Panc1 (cell line): ENCODE measurements around the gene MVP. TPM values are rescaled to one million over a fixed set of nuclear protein-coding genes. Genes with fewer than 3 reads are reported as not detected.
A peak's percentile ranks its signal among the peaks of the same experiment; 100 is the strongest.
"Not testable (repeated sequence)": the region's sequence is repeated elsewhere in the genome, so short reads cannot be mapped to it uniquely, and the experiment has no call there.

Experiments used
- ATAC-seq: fragments of 200-7000 bp; cut with Tn5 transposase; 2 replicates; pipeline ENCODE4 v1.9.1; 2020; ENCODE audit warnings: mild to moderate bottlenecking, moderate library complexity
- Bru-seq: library from RNA; stranded (reverse); fragments of 400-500 nt; gene quantifications from one replicate; lab custom pipeline; 2021; lab: Mats Ljungman, UMichigan
- BruChase-seq, 2 experiments: library from RNA; stranded (reverse); fragments of 400-500 nt; gene quantifications; one replicate each; lab custom pipeline; 2021; lab: Mats Ljungman, UMichigan
- BruUV-seq: library from RNA; stranded (reverse); fragments of 400-500 nt; replicated peaks from 2 replicates; lab custom pipeline; 2021; lab: Mats Ljungman, UMichigan
- CTCF ChIA-PET: fragments of 300-600 bp; sonication (Branson Sonifier 250); formaldehyde crosslinking; loops from one replicate; lab custom pipeline; 2022; ENCODE audit warnings: antibody characterized with exemption; lab: Charles Lee
- POLR2A ChIA-PET: fragments of 300-600 bp; sonication (Branson Sonifier 250); formaldehyde crosslinking; loops from one replicate; lab custom pipeline; 2022; ENCODE audit warnings: antibody characterized with exemption; lab: Charles Lee
- DNase-seq: peaks from one replicate; pipeline ENCODE4 v3.0.0-alpha.2; 2010; ENCODE audit warnings: low read depth, low spot score
- H3K27ac ChIP-seq: 2 replicates; pipeline ENCODE4 v1.5.1; 2011; ENCODE audit warnings: mild to moderate bottlenecking, low read length, inconsistent platforms
- H3K27me3 ChIP-seq: fragments of 200-500 bp; sonication (Bioruptor generic); 2 replicates; pipeline ENCODE4 v1.6.0; 2014; ENCODE audit warnings: low read length, inconsistent platforms; ENCODE audit not compliant: control insufficient read depth, insufficient read depth
- H3K36me3 ChIP-seq: fragments of 200-500 bp; sonication (Bioruptor generic); 2 replicates; pipeline ENCODE4 v1.5.1; 2014; ENCODE audit warnings: inconsistent platforms, mild to moderate bottlenecking, low read length, moderate library complexity; ENCODE audit not compliant: control insufficient read depth, insufficient read depth
- H3K4me1 ChIP-seq: 2 replicates; pipeline ENCODE4 v1.5.1; 2011; ENCODE audit warnings: inconsistent platforms, mild to moderate bottlenecking, low read length, moderate library complexity; ENCODE audit not compliant: control insufficient read depth, insufficient read depth
- H3K4me3 ChIP-seq, 2 experiments: 2 replicates each; pipeline ENCODE4 v1.5.1; 2011 to 2012; ENCODE audit warnings: low read depth in 2 of 2, low read length in 2 of 2, mild to moderate bottlenecking in 2 of 2, inconsistent platforms in 1 of 2, moderate library complexity in 1 of 2
- H3K9me3 ChIP-seq: fragments of 200-500 bp; sonication (Bioruptor generic); 2 replicates; pipeline ENCODE4 v1.5.1; 2014; ENCODE audit warnings: low read depth, mild to moderate bottlenecking, inconsistent platforms, low read length, moderate library complexity; ENCODE audit not compliant: control insufficient read depth, insufficient read depth
- POLR2AphosphoS5 ChIP-seq: IDR thresholded peaks from 2 replicates; pipeline ENCODE4 v1.6.1; 2012; ENCODE audit warnings: mild to moderate bottlenecking, low read depth, low read length, moderate library complexity
- SIN3A ChIP-seq: IDR thresholded peaks from 2 replicates; pipeline ENCODE4 v1.6.1; 2012; ENCODE audit warnings: low read depth, mild to moderate bottlenecking, low read length, moderate library complexity, borderline replicate concordance; ENCODE audit not compliant: insufficient read depth
- TCF7L2 ChIP-seq: IDR thresholded peaks from 2 replicates; pipeline ENCODE4 v1.6.1; 2011; ENCODE audit warnings: mild to moderate bottlenecking, low read depth, low read length, inconsistent platforms
- in situ Hi-C: cut with HindIII; loops from 2 replicates; pipeline ENCODE4 v1.10.0; 2016; ENCODE audit warnings: low sequenced_read_pairs, low pct_unique_long_range_greater_than_20kb
- intact Hi-C: fragments of 100-400 bp; cut with micrococcal nuclease; formaldehyde crosslinking; loops from one replicate; pipeline ENCODE4 v1.10.0; 2022; ENCODE audit not compliant: unreplicated experiment
- long read RNA-seq: library from polyadenylated mRNA; unstranded; transcript quantifications from one replicate; pipeline ENCODE4 v2.0.0, GENCODE V29; 2021; ENCODE audit not compliant: unreplicated experiment
- polyA plus RNA-seq: library from polyadenylated mRNA; unstranded; fragments of >200 nt; gene quantifications from one replicate; pipeline ENCODE4 v1.2.1, GENCODE V29; 2012; ENCODE audit warnings: missing spikeins; ENCODE audit not compliant: insufficient read length
- total RNA-seq: library from RNA; stranded (reverse); gene quantifications from one replicate; pipeline ENCODE4 v1.2.1, GENCODE V29; 2021; ENCODE audit not compliant: unreplicated experiment
- TF ChIP-seq, protein P1 (sequence below): fragments of 450-650 bp; IDR thresholded peaks from 2 replicates; pipeline ENCODE4 v1.5.1; 2017; ENCODE audit warnings: mild to moderate bottlenecking
- TF ChIP-seq, protein P2 (sequence below), 2 experiments: IDR thresholded peaks; 2 replicates each; pipeline ENCODE4 v1.6.1; 2011 to 2012; ENCODE audit warnings: low read depth in 2 of 2, control low read depth in 1 of 2, low read length in 1 of 2, mild to moderate bottlenecking in 1 of 2, moderate library complexity in 1 of 2; ENCODE audit not compliant: insufficient read depth in 1 of 2

The MVP gene
- 107 TPM for total RNA-seq
- polyA plus RNA-seq: 210 TPM
- percentile 65 among the genes with signal in this experiment for Bru-seq, nascent RNA
- percentile 70 among the genes with signal in this experiment for BruChase-seq, experiment 1, labeled RNA remaining after a 2-hour chase
- percentile 83 among the genes with signal in this experiment for BruChase-seq, experiment 2, labeled RNA remaining after a 6-hour chase
- long read RNA-seq, transcript MVP-201 (15 exons, 2,870 nt): major isoform, 59 of 193 reads
- long read RNA-seq, transcript MVP-202 (15 exons, 2,925 nt): minor isoform, 30 of 193 reads
- long read RNA-seq, partial matches to known transcripts: 98 of 193 reads
- long read RNA-seq, other reads (novel, unspliced or antisense): 6 of 193 reads

DNA sequence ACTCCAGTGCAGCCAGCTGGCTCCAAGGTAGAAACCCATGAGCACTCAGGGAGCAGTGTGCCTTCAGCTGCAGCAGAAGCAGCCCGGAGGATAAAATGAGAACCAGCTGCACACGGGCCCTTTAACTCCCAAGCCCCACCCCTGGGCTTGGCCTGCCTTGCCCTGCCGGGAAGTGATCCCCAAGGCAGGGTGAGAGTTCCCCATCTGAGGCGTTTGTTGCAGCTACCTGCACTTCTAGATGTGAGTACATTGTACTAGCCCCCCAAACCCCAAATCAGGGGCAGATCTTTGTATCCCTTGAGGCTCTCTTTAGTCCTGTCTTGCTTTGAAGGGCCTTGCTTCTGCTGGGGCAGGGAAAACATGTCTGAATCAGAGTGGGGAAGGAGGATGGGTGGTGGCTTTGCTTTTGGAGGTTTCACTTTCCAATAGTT lies at the start of gene MVP:
TSS of gene MVP (plus strand) at position 192 of the 431 bp plus-strand sequence. CDS start 10,088 bp downstream, outside the sequence.
- ChIA-PET POLR2A (interaction anchor here (0.5 to 0.6 kb wide), 2 partner anchors 191 to 1046 kb away, joined by 3 to 6 read pairs; no protein-coding TSS in a partner anchor), CTCF (interaction anchor here (0.6 to 1.9 kb wide), 5 partner anchors 12 to 212 kb away, joined by 3 to 11 read pairs (median 5); partner anchors contain the start of gene SEZ6L2)
- DNase-seq (no peak), ATAC-seq (peak; percentile 49)
- H3K27ac ChIP-seq: peak within 1 kb of the TSS; percentile 94
- TF ChIP-seq SIN3A: peak; percentile 94
- TF ChIP-seq POLR2AphosphoS5: peak; percentile 80
- no peak; the same call in 1 of the 2 replicates for TF ChIP-seq TCF7L2
- no peaks in the 10 kb centered on the region for H3K9me3 ChIP-seq
- no peaks in the 10 kb centered on the region for H3K27me3 ChIP-seq
- no TSS peak for BruUV-seq
- in situ Hi-C loops (no loop called here), intact Hi-C loops (no loop called here)
- peaks cover 3% of the 10 kb centered on the region for H3K36me3 ChIP-seq
- peaks cover 61% of the 10 kb centered on the region for H3K4me1 ChIP-seq
- H3K4me3 ChIP-seq: peak within 1 kb of the TSS; percentile 69 to 94

DNA sequence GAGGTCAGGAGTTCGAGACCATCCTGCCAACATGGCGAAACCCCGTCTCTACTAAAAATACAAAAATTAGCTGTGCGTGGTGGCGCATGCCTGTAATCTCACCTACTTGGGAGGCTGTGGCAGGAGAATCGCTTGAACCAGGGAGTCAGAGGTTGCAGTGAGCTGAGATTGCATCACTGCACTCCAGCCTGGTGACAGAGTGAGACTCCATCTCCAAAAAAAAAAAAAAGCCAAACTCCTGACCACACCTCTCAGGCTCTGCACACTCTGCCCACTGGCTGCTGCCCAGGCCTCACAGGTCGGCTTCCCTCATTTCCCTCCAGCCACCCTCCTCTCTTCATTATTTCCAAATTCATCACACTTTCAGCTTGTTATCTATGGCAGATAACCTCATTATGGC lies 47.9 kb upstream of the MVP start:
- POLR2A ChIA-PET: not testable (repeated sequence)
- CTCF ChIA-PET: interaction anchor here (0.7 kb wide), 1 partner anchor 81 kb away, joined by 3 read pairs; no protein-coding TSS in a partner anchor

DNA sequence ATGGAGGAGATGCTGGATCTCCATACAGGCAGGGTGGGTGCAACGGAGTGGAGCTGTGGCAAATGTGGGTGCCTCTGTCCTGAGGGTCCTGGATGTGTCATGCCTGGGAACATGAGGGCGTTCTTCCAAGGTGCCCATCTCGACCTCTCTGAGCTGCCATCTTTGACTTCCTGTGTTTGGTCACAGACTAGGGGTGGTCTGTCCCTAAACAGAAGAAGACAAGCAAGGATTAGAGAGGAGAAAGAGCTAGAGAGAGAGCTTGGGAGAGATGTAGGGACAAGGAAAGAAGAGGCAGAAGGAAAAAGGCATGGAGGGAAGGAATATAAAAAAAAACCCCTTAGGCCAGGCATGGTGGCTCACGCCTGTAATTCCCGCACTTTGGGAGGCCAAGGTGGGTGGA lies 45.5 kb upstream of the MVP start:
- Histone ChIP-seq H3K27me3 (no peaks in the 10 kb centered on the region), H3K27ac (no peak overlapping the region), H3K9me3 (no peaks in the 10 kb centered on the region), H3K36me3 (no peaks in the 10 kb centered on the region), H3K4me1 (no peaks in the 10 kb centered on the region), H3K4me3 (no peak overlapping the region)
- in situ Hi-C loops (no loop called here), intact Hi-C loops (no loop called here)
- TF ChIP-seq POLR2AphosphoS5 (no peak), SIN3A (no peak), TCF7L2 (no peak)
- TF ChIP-seq, protein P1, sequence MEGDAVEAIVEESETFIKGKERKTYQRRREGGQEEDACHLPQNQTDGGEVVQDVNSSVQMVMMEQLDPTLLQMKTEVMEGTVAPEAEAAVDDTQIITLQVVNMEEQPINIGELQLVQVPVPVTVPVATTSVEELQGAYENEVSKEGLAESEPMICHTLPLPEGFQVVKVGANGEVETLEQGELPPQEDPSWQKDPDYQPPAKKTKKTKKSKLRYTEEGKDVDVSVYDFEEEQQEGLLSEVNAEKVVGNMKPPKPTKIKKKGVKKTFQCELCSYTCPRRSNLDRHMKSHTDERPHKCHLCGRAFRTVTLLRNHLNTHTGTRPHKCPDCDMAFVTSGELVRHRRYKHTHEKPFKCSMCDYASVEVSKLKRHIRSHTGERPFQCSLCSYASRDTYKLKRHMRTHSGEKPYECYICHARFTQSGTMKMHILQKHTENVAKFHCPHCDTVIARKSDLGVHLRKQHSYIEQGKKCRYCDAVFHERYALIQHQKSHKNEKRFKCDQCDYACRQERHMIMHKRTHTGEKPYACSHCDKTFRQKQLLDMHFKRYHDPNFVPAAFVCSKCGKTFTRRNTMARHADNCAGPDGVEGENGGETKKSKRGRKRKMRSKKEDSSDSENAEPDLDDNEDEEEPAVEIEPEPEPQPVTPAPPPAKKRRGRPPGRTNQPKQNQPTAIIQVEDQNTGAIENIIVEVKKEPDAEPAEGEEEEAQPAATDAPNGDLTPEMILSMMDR: no peak
- TF ChIP-seq, protein P2, sequence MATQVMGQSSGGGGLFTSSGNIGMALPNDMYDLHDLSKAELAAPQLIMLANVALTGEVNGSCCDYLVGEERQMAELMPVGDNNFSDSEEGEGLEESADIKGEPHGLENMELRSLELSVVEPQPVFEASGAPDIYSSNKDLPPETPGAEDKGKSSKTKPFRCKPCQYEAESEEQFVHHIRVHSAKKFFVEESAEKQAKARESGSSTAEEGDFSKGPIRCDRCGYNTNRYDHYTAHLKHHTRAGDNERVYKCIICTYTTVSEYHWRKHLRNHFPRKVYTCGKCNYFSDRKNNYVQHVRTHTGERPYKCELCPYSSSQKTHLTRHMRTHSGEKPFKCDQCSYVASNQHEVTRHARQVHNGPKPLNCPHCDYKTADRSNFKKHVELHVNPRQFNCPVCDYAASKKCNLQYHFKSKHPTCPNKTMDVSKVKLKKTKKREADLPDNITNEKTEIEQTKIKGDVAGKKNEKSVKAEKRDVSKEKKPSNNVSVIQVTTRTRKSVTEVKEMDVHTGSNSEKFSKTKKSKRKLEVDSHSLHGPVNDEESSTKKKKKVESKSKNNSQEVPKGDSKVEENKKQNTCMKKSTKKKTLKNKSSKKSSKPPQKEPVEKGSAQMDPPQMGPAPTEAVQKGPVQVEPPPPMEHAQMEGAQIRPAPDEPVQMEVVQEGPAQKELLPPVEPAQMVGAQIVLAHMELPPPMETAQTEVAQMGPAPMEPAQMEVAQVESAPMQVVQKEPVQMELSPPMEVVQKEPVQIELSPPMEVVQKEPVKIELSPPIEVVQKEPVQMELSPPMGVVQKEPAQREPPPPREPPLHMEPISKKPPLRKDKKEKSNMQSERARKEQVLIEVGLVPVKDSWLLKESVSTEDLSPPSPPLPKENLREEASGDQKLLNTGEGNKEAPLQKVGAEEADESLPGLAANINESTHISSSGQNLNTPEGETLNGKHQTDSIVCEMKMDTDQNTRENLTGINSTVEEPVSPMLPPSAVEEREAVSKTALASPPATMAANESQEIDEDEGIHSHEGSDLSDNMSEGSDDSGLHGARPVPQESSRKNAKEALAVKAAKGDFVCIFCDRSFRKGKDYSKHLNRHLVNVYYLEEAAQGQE (IDR thresholded peaks at IDR 0.05; ENCODE audit: insufficient read depth in 1 of 2, low read depth in 2 of 2, low read length in 1 of 2): no peak
- ATAC-seq: no peak
- ChIA-PET CTCF (no interaction called here), POLR2A (no interaction called here)
- no peak for DNase-seq
- BruUV-seq: no TSS peak

More for the DNA sequence above, 47.9 kb upstream of the MVP start:
- intact Hi-C loops, BruUV-seq, in situ Hi-C loops, H3K9me3 ChIP-seq, ATAC-seq, H3K27ac ChIP-seq, H3K27me3 ChIP-seq, H3K4me3 ChIP-seq, H3K4me1 ChIP-seq, H3K36me3 ChIP-seq, DNase-seq: not testable (repeated sequence)
